Lower lobe of right lung (tissue), 2 donors: ENCODE measurements around the gene RETSAT. TPM values are rescaled to one million over a fixed set of nuclear protein-coding genes. Genes with fewer than 3 reads are reported as not detected.

Experiments used
- ATAC-seq, 2 donors: fragments of 200-7000 bp; cut with Tn5 transposase; one replicate each; pipeline ENCODE4 v1.9.1; 2020 to 2022; ENCODE audit warnings: mild to moderate bottlenecking in 2 of 2, moderate library complexity in 2 of 2
- DNase-seq: peaks from one replicate; pipeline ENCODE4 v3.0.0-alpha.2; 2020
- H3K27ac ChIP-seq: fragments of 200-600 bp; one replicate; pipeline ENCODE4 v1.8.0; 2022
- H3K27me3 ChIP-seq: fragments of 200-600 bp; one replicate; pipeline ENCODE4 v1.8.0; 2022; ENCODE audit warnings: low read depth
- H3K36me3 ChIP-seq: fragments of 200-600 bp; one replicate; pipeline ENCODE4 v1.8.0; 2022; ENCODE audit warnings: mild to moderate bottlenecking
- H3K4me1 ChIP-seq: fragments of 200-600 bp; one replicate; pipeline ENCODE4 v1.8.0; 2022
- H3K4me3 ChIP-seq: fragments of 200-600 bp; one replicate; pipeline ENCODE4 v1.8.0; 2022; ENCODE audit warnings: mild to moderate bottlenecking
- H3K9me3 ChIP-seq: fragments of 200-600 bp; one replicate; pipeline ENCODE4 v1.8.0; 2022
- CTCF ChIP-seq: fragments of 200-600 bp; IDR thresholded peaks from one replicate; pipeline ENCODE4 v1.8.0; 2022; ENCODE audit warnings: antibody characterized with exemption, mild to moderate bottlenecking
- intact Hi-C: fragments of 100-400 bp; cut with DNase I; formaldehyde crosslinking; loops from one replicate; pipeline ENCODE4 v1.11.0; 2022
- total RNA-seq: library from RNA; stranded (reverse); fragmentation: NEBNext Ultra II Directional; extraction: Animal tissue kit (Norgen Biotek cat#: 25700); gene quantifications from one replicate; pipeline ENCODE4 v1.2.1, GENCODE V29; 2021
- donor health status: DM: no; HTN: yes; CAD: no; lungs with severe emphysema.

The RETSAT gene
- total RNA-seq, 1 donor from 2014 or later: 55.5 TPM

- no peaks in the 10 kb centered on the region for H3K27me3 ChIP-seq
- DNase-seq (no peak), ATAC-seq (no peak)
- TF ChIP-seq CTCF: no peak
- no peaks in the 10 kb centered on the region for H3K9me3 ChIP-seq
- H3K27ac ChIP-seq: no peak overlapping the region
- H3K36me3 ChIP-seq: peaks cover 80% of the 10 kb centered on the region
- no peak overlapping the region for H3K4me3 ChIP-seq
- intact Hi-C loops: no loop called here
- H3K4me1 ChIP-seq: peaks cover 14% of the 10 kb centered on the region
These were observed 40.6 kb upstream of the RETSAT start for GRCh38 chr2:85394976-85395375.

- intact Hi-C loops: no loop called here
- no peaks in the 10 kb centered on the region for H3K9me3 ChIP-seq
- no peak overlapping the region for H3K4me3 ChIP-seq
- no peak for TF ChIP-seq CTCF
- no peak overlapping the region for H3K27ac ChIP-seq
- H3K27me3 ChIP-seq: no peaks in the 10 kb centered on the region
- peaks cover 83% of the 10 kb centered on the region for H3K36me3 ChIP-seq
- DNase-seq (no peak), ATAC-seq (no peak)
- peaks cover 14% of the 10 kb centered on the region for H3K4me1 ChIP-seq
These were observed 39.9 kb upstream of the RETSAT start for GRCh38 chr2:85394261-85394681.

- H3K4me1 ChIP-seq: peaks cover 14% of the 10 kb centered on the region
- no peaks in the 10 kb centered on the region for H3K9me3 ChIP-seq
- ATAC-seq: no peak
- peaks cover 83% of the 10 kb centered on the region for H3K36me3 ChIP-seq
- no peak for TF ChIP-seq CTCF
- H3K27ac ChIP-seq: no peak overlapping the region
- intact Hi-C loops: no loop called here
- H3K4me3 ChIP-seq: no peak overlapping the region
- H3K27me3 ChIP-seq: no peaks in the 10 kb centered on the region
- no peak for DNase-seq
These were observed 39.5 kb upstream of the RETSAT start for GRCh38 chr2:85393836-85394235.

GRCh38 chr2:85390941-85391669 lies 36.8 kb upstream of the RETSAT start:
- intact Hi-C loops: no loop called here
- peak; percentile 71 to 76 for ATAC-seq
- no peak overlapping the region for H3K27ac ChIP-seq
- no peaks in the 10 kb centered on the region for H3K27me3 ChIP-seq
- H3K36me3 ChIP-seq: peaks cover 95% of the 10 kb centered on the region
- DNase-seq: peak; percentile 73
- TF ChIP-seq CTCF: peak; percentile 61
- no peak overlapping the region for H3K4me3 ChIP-seq
- H3K9me3 ChIP-seq: no peaks in the 10 kb centered on the region
- peaks cover under 1% of the 10 kb centered on the region for H3K4me1 ChIP-seq

- DNase-seq: no peak
- Histone ChIP-seq H3K9me3 (no peaks in the 10 kb centered on the region), H3K4me1 (no peaks in the 10 kb centered on the region), H3K36me3 (peaks cover 97% of the 10 kb centered on the region), H3K27me3 (no peaks in the 10 kb centered on the region), H3K27ac (no peak overlapping the region), H3K4me3 (no peak overlapping the region)
- no peak for ATAC-seq
- TF ChIP-seq CTCF: no peak
- intact Hi-C loops: no loop called here
These were observed 34.7 kb upstream of the RETSAT start for GRCh38 chr2:85388878-85389538.
